A673 (cell line): ENCODE measurements around the gene DGUOK. TPM values are rescaled to one million over a fixed set of nuclear protein-coding genes. Genes with fewer than 3 reads are reported as not detected.

Experiments used
- BruUV-seq: library from RNA; stranded (reverse); fragments of 400-500 nt; replicated peaks from 2 replicates; lab custom pipeline; 2021; lab: Mats Ljungman, UMichigan
- CTCF ChIA-PET: fragments of 300-600 bp; sonication (Branson Sonifier 250); formaldehyde crosslinking; loops from one replicate; lab custom pipeline; 2022; ENCODE audit warnings: antibody characterized with exemption; lab: Charles Lee
- POLR2A ChIA-PET: fragments of 300-600 bp; sonication (Branson Sonifier 250); formaldehyde crosslinking; loops from one replicate; lab custom pipeline; 2022; ENCODE audit warnings: antibody characterized with exemption; ENCODE audit not compliant: low non-redundant PET; lab: Charles Lee
- DNase-seq: peaks from one replicate; pipeline ENCODE4 v3.0.0-alpha.2; 2015; ENCODE audit warnings: low spot score
- H3K27ac ChIP-seq: fragments of 200-600 bp; sonication (generic); 2 replicates; pipeline ENCODE4 v1.5.1; 2016; ENCODE audit warnings: mixed run types, low read depth, mild to moderate bottlenecking, mixed read lengths, antibody characterized with exemption, low read length; ENCODE audit not compliant: poor library complexity, severe bottlenecking
- H3K27me3 ChIP-seq: fragments of 200-600 bp; sonication (generic); replicated peaks from 2 replicates; pipeline ENCODE4 v1.6.1; 2017; ENCODE audit warnings: mixed run types, low read depth, mild to moderate bottlenecking, mixed read lengths, antibody characterized with exemption, low read length; ENCODE audit not compliant: insufficient read depth, poor library complexity
- H3K36me3 ChIP-seq: fragments of 200-600 bp; sonication (generic); 2 replicates; pipeline ENCODE4 v1.6.1; 2016; ENCODE audit warnings: mixed run types, mild to moderate bottlenecking, mixed read lengths, antibody characterized with exemption, low read length; ENCODE audit not compliant: insufficient read depth, poor library complexity, severe bottlenecking
- H3K4me1 ChIP-seq: fragments of 200-600 bp; sonication (generic); 2 replicates; pipeline ENCODE4 v1.6.1; 2017; ENCODE audit warnings: mixed run types, mild to moderate bottlenecking, mixed read lengths, antibody characterized with exemption, low read length; ENCODE audit not compliant: insufficient read depth, poor library complexity, severe bottlenecking
- H3K4me3 ChIP-seq: fragments of 200-600 bp; sonication (generic); 2 replicates; pipeline ENCODE4 v1.5.1; 2016; ENCODE audit warnings: low read depth, mixed run types, mild to moderate bottlenecking, mixed read lengths, low read length; ENCODE audit not compliant: poor library complexity, severe bottlenecking
- H3K9me3 ChIP-seq: fragments of 200-600 bp; sonication (generic); 2 replicates; pipeline ENCODE4 v1.6.1; 2016; ENCODE audit warnings: mixed run types, low read depth, mild to moderate bottlenecking, mixed read lengths, antibody characterized with exemption, low read length; ENCODE audit not compliant: poor library complexity, severe bottlenecking
- EZH2 ChIP-seq: fragments of 200-600 bp; sonication (generic); IDR thresholded peaks from 2 replicates; pipeline ENCODE4 v1.6.1; 2017; ENCODE audit warnings: borderline replicate concordance, low read depth, mild to moderate bottlenecking, mixed read lengths, antibody characterized with exemption, low read length; ENCODE audit not compliant: poor library complexity, severe bottlenecking
- intact Hi-C: fragments of 100-400 bp; cut with micrococcal nuclease; formaldehyde crosslinking; loops from one replicate; pipeline ENCODE4 v1.10.0; 2022; ENCODE audit not compliant: unreplicated experiment
- total RNA-seq: library from RNA; stranded (reverse); gene quantifications from 2 replicates; pipeline ENCODE4 v1.2.3, GENCODE V29; 2021
- TF ChIP-seq, protein P1 (sequence below): fragments of 300-800, 200-600 bp; sonication (generic); conservative IDR thresholded peaks from 2 replicates; pipeline ENCODE4 v1.5.1; 2017; ENCODE audit warnings: low read depth, mild to moderate bottlenecking, antibody characterized with exemption, low read length, moderate library complexity, mixed read lengths

DGUOK gene
- total RNA-seq, 1 experiment from 2014 or later = 106 TPM

DNA sequence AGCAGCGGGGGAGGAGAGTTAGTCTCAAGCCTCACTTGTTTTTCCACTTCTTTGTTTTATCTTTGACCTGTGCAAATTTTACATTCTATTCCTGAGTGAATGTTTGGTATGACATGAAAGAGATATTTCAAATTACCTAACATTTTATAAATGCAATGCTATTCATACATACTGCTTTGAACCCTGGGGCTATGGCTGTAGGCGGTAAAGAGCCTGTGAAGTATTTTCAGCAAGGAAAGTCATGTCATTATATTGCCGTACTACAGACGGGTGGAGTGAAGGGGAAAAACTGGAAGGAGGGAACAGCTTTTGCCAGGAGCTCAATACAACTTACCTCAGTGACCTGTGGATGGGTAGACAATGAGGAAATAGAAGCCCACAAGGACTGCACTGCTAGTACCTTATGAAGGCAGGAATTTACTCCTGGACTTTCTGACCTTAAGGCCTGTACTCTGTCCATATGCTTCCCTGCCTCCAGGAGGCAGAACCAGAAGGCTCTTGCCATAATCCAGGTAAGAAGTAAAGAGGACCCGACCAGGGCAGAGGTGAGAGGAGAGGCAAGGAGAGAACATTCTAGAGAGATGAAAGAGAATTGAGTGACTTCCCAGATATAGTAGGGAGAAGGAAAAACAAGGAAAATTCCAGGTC, 29.7 kb downstream of the DGUOK start:
- TF ChIP-seq EZH2 = no peak
- TF ChIP-seq, protein P1, sequence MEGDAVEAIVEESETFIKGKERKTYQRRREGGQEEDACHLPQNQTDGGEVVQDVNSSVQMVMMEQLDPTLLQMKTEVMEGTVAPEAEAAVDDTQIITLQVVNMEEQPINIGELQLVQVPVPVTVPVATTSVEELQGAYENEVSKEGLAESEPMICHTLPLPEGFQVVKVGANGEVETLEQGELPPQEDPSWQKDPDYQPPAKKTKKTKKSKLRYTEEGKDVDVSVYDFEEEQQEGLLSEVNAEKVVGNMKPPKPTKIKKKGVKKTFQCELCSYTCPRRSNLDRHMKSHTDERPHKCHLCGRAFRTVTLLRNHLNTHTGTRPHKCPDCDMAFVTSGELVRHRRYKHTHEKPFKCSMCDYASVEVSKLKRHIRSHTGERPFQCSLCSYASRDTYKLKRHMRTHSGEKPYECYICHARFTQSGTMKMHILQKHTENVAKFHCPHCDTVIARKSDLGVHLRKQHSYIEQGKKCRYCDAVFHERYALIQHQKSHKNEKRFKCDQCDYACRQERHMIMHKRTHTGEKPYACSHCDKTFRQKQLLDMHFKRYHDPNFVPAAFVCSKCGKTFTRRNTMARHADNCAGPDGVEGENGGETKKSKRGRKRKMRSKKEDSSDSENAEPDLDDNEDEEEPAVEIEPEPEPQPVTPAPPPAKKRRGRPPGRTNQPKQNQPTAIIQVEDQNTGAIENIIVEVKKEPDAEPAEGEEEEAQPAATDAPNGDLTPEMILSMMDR = no peak
- H3K4me3 ChIP-seq = no peak overlapping the region
- no peaks in the 10 kb centered on the region for H3K4me1 ChIP-seq
- H3K9me3 ChIP-seq = no peaks in the 10 kb centered on the region
- H3K27ac ChIP-seq = no peak overlapping the region
- CTCF ChIA-PET = no interaction called here
- intact Hi-C loops = no loop called here
- BruUV-seq = no TSS peak
- no peaks in the 10 kb centered on the region for H3K27me3 ChIP-seq
- DNase-seq = no peak
- peaks cover 40% of the 10 kb centered on the region for H3K36me3 ChIP-seq
- POLR2A ChIA-PET = no interaction called here

DNA sequence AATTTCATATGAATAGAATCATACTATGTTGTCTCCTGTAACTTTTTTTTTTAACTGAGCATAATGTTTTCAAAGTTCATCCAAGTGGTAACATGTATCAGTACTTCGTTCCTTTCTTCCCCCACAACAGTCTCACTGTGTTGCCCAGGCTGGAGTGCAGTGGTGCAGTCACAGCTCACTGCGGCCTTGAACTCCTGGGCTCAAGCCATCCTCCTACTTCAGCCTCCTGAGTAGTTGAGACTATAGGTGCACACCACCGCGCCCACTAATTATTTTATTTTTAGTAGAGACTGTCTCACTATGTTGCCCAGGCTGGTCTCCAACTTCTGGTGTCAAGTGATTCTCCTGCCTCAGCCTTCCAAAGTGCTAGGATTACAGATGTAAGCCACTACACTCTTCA, 34.6 kb downstream of the DGUOK start:
- no peak overlapping the region for H3K27ac ChIP-seq
- TF ChIP-seq, protein P1 = no peak
- TF ChIP-seq EZH2 = no peak
- BruUV-seq = no TSS peak
- ChIA-PET POLR2A (no interaction called here), CTCF (no interaction called here)
- H3K9me3 ChIP-seq = no peaks in the 10 kb centered on the region
- no peak for DNase-seq
- intact Hi-C loops = no loop called here
- peaks cover 17% of the 10 kb centered on the region for H3K36me3 ChIP-seq
- H3K27me3 ChIP-seq = no peaks in the 10 kb centered on the region
- H3K4me1 ChIP-seq = no peaks in the 10 kb centered on the region
- H3K4me3 ChIP-seq = no peak overlapping the region

DNA sequence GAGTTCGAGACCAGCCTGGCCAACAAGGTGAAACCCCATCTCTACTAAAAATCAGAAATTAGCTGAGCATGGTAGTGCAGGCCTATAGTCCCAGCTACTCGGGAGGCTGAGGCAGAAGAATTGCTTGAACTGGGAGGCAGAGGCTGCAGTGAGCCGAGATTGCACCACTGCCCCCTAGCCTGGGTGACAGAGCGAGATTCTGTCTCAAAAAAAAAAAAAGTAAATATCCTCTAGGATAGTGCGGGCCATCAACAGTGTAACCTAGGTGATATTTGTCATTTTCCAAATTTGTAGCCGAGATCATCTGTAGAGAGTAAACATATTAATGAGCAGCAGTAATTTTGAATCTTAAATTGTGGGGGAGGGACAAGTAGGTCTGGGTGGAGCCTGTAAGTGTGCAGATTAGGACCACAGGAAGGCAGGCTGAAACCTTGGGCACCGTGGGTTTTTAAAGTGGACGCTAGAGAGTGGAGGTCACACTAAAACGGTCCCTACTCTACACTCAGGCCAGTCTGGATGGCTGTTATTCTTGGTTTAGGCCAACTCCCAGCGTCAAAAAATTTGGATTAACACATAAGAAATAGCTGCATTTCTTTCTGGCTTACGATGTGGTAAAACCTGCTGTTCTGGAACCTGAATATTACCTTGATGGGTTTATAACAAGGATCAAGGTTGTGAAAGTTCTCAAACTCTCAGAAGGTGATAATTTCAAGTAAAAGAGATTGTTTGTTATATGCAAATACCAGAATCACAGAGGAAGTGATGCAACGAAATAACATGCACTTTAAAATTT, 35.3 kb downstream of the DGUOK start:
- peaks cover 17% of the 10 kb centered on the region for H3K36me3 ChIP-seq
- TF ChIP-seq EZH2 = no peak
- TF ChIP-seq, protein P1 = no peak
- ChIA-PET CTCF (no interaction called here), POLR2A (no interaction called here)
- DNase-seq = no peak
- no peak overlapping the region for H3K27ac ChIP-seq
- H3K4me3 ChIP-seq = no peak overlapping the region
- intact Hi-C loops = no loop called here
- H3K9me3 ChIP-seq = no peaks in the 10 kb centered on the region
- no peaks in the 10 kb centered on the region for H3K27me3 ChIP-seq
- no TSS peak for BruUV-seq
- H3K4me1 ChIP-seq = no peaks in the 10 kb centered on the region
